H1 (cell line): ENCODE measurements around the gene KAZALD1. TPM values are rescaled to one million over a fixed set of nuclear protein-coding genes. Genes with fewer than 3 reads are reported as not detected.

ENCODE experiments used
- CEBPB ChIP-seq: IDR thresholded peaks from 2 replicates; pipeline ENCODE4 v1.6.1; 2012; ENCODE audit warnings: low read depth, low read length
- CTBP2 ChIP-seq: IDR thresholded peaks from 2 replicates; pipeline ENCODE4 v1.7.0; 2011; ENCODE audit warnings: borderline replicate concordance, mild to moderate bottlenecking, moderate library complexity, mixed read lengths, low read length; ENCODE audit not compliant: insufficient read depth, insufficient read length
- RXRA ChIP-seq: IDR thresholded peaks from 2 replicates; pipeline ENCODE4 v1.6.1; 2011; ENCODE audit warnings: low read depth, mild to moderate bottlenecking, low read length, moderate library complexity; ENCODE audit not compliant: insufficient read depth
- TBP ChIP-seq: IDR thresholded peaks from 2 replicates; pipeline ENCODE4 v1.6.1; 2011; ENCODE audit warnings: low read depth, low read length, improper control_type of control experiment
- TCF12 ChIP-seq: IDR thresholded peaks from 2 replicates; pipeline ENCODE4 v1.6.1; 2011; ENCODE audit warnings: low read depth, mild to moderate bottlenecking, low read length
- polyA plus RNA-seq, 7 experiments: library from polyadenylated mRNA; depleted of rRNA in 3 of 7; stranded (reverse) in 5 of 7; unstranded in 2 of 7; fragments of >200 nt in 5 of 7; fragments of 200-250 nt in 2 of 7; gene quantifications; 1 replicate in 5 of 7; 2 replicates in 1 of 7; 4 replicates in 1 of 7; pipeline versions ENCODE4 v1.2.1 to v1.2.3, GENCODE V29; 2011 to 2013; ENCODE audit warnings: missing spikeins in 2 of 7, mixed read lengths in 2 of 7
- total RNA-seq: library from RNA; stranded (reverse); fragmentation: NEBNext Ultra II Directional; extraction: Animal tissue kit (Norgen Biotek cat#: 25700); gene quantifications from 2 replicates; pipeline ENCODE4 v1.2.1, GENCODE V29; 2021

Gene KAZALD1
- total and polyA plus RNA-seq, 2 of the 8 experiments (the other 6 are each of a cell fraction or from before 2014, with no cell fraction given): 0.65 to 1.9 TPM

DNA sequence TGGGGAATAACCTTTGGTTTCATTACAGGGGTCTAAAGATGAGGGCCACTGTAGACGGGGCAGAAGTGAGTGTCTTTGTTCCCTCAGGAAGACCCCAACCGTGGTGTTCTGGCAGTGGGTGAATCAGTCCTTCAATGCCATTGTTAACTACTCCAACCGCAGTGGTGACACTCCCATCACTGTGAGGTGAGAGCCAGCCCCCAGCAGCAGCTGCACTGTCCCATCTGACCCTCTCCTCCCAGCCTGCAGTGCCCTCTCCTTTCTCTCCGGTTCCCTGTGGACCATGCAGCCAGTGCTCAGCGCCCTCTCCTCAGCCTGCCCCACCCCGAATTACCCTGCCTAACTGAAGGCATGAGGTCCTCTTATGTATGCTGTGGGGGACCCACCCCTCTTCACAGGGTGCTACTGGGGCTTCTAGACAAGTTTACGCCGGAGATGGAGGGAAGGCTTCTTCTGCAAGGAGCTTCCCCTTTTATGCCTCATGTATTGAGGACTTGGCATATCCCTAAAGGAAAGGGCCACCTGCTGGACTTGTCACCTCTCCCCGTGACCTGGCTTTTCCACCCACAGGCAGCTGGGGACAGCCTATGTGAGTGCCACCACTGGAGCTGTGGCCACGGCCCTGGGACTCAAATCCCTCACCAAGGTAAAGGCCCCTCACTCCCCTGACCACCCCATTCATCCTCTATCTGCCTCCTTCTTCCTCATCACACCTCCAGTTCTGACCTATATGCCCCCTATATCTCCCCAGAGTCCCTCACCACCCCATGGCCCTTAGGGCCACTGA is 25.7 kb upstream of the KAZALD1 start (continued):
- no peak for TF ChIP-seq TCF12
- TF ChIP-seq CEBPB: no peak
- TF ChIP-seq TBP: no peak
- TF ChIP-seq CTBP2: no peak
- TF ChIP-seq RXRA: no peak
- TF ChIP-seq, all 59 proteins: peak for 0
